NK-92 (cell line): ENCODE measurements around the gene LMTK2.
"Not testable (repeated sequence)": the region's sequence is repeated elsewhere in the genome, so short reads cannot be mapped to it uniquely, and the experiment has no call there.

ENCODE experiments used
- DNase-seq: peaks from one replicate; lab custom pipeline; 2025; ENCODE audit not compliant: unreplicated experiment; lab: John Stamatoyannopoulos, UW

LMTK2 gene

DNA sequence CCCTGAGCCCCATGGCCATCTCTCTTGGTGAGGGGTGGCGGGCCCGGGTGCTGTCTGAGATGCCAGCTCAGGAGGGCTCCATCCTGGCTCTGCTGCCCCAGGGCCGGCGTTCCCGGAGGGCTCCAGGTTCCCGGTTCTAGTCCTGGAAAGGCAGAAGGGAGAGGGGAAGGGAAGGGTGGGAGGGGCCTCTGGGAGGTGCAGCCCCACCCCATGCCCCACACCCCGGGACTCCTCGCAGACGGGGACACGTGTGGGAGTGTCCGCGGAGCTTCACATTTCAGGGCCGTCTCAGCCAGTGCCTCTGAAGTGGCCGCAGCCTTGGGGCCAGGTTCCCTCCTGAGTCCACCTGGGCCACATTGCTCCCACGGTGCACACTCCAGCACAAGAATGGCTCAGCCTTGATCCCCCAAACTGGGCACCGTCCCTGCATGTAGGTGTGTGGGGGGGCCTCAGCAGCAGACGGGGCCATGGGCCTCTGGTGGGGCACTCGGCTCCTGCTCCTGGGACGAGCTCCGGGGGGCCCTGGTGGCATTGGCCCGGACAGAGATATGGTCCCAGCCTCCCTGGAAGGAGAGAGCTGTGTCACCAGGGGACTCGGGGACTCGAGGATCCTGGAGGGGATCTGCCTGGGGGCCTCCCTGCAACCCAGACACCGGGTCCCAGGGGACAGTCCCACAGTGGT is 110.4 kb downstream of the LMTK2 start:
- DNase-seq = no peak

DNA sequence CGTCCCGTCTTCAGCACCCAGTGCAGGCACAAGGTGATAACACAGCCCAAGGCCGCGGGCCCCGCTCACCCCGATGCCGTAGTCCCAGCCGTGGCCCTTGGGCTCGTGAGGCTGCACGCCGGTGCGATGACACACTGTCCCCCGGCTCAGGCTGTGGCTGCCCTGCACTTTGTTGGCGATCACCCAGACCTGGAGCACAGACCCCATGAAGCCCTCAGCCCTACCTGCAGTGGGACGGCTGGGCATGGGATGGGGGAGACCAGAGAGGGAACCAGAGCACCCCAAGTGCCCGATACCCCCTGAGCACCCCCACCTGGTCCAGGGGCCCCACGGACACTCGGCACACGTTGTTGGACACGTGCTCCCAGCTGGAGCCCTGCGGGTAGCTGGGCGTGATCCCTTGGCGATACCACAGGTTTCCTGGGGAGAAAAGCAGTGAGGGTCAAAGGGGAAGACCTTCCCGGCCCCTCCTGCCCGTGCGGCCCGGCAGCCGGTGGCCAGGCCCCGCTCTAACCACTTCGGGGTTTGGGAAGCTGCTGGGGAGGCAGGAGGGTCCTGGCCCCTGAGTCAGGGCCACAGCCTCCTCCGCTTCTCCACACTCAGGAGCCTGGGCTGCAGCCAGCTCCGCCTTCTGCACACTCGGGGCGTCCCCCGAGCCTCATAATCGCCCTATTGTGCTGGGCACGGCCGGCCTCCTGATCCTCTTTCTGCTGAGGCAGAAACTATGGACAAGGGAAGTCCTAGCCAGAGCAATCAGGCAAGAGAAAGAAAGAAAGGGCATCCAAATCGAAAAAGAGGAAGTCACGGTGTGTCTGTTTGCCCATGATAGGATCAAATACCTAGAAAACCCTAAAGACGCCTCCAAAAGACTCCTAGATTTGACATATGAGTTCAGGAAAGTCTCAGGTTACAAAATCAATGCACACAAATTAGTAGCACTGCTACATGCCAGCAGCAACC is 111.2 kb downstream of the LMTK2 start:
- DNase-seq = no peak

DNA sequence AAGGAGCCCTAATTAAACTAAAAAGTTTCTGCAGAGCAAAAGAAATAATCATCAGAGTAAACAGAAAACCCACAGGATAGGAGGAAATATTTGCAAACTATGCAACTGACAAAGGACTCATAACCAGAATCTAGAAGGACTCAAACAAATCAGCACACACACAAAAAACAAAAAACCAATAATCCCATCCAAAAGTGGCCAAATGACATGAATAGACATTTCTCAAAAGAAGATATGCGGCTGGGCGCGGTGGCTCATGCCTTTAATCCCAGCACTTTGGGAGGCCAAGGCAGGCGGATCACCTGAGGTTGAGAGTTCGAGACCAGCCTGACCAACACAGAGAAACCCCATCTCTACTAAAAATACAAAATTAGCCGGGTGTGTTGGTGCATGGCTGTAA is 112.7 kb downstream of the LMTK2 start:
- DNase-seq = not testable (repeated sequence)

DNA sequence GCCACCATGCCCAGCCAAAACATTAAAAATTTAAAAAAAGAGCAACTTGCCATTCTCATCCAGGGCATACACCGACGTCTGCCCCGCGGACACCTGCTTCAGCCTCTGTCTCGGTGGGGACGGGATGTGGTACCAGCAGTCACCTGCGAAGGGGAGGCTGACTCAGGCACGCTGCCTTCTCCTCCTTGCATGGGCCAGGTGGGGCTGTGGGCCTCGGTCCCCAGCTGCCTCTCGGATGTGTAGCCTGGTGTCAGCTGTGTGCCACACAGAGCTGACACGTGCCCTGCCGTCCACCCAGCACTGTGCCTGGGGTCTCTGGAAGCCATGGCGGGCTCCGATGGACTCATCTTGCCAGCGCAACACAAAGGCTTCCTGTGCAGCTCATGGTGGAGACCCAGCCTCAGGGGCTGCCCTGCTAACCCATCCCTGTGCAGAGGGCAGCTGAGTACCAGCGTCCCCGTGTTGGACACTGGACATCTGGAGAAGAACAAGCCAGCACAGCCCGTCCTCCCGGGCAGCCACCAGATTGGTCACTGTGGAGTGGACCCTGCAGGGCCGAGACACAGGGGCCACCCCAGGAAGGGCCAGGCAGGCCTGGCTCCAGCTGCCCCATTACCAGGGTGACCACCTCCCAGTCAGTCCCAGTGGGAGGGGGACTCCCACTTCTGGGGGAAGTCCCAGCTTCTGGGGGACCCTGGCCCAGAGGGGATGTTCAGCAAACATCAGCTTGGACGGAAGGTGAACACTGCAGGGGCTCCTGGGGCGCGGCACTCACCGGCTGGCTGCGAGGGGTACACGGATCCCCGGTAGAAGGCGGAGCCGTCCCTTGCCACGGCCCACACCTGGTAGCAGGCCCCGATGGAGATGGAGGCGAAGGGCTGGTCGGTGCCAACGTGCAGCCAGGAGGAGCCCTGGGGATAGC is 115.2 kb downstream of the LMTK2 start:
- no peak for DNase-seq

DNA sequence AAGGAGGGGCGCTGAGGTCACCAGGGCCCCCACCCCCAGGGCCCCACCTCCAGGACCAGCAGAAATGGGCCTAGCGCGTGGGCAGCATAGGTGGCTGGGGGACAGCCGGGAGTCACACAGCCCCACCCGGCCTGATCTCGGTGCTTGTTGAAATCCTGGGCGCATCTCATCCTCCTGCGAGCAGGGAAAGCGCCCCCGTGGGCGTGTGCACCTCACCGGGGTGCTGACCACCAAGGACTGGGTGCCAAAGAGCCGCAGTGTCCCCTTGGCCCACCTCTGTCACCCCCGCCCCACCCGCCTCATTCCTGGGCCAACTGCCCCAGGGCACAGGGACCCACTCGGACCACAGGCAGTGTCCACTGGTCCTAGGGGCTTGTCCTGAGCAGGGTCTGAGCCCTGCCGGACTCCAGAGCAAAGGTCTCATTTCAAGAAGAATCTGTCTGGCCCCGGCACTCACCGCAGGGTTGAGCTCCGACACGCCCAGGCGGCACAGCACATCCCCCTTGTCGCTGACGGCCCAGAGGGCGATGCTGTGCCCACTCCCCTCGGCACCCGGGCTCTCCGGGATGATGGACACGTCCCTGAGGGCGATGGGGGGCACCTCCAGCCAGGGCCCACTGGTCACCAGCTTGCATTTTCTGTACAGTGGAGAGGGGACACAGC is 116.0 kb downstream of the LMTK2 start:
- no peak for DNase-seq

DNA sequence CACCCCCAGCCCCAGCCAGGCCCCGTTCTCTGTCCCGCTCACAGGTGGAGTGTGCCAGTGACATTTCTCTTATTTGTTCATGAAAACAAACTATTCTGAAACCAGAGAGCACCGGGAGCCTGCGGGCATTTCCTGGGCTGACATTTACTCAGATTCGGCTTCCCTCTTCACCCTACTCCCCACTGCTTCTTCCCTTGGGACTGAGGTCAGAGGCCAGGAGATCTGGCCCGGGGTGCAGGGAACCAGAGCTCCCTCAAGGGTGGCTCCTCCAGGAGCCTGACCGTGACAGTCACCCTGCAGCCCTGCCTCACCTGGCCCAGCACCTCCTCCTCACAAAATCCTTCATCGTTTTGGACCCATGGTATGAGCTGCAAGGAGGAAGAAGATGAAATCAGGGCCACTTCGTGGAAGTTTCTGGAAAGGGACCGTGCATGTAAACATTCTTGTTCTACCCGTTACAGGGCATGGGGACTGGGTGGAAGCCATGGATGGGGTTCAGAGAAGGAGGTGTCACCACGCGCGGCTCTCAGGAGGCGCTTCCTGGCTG is 116.8 kb downstream of the LMTK2 start:
- no peak for DNase-seq

DNA sequence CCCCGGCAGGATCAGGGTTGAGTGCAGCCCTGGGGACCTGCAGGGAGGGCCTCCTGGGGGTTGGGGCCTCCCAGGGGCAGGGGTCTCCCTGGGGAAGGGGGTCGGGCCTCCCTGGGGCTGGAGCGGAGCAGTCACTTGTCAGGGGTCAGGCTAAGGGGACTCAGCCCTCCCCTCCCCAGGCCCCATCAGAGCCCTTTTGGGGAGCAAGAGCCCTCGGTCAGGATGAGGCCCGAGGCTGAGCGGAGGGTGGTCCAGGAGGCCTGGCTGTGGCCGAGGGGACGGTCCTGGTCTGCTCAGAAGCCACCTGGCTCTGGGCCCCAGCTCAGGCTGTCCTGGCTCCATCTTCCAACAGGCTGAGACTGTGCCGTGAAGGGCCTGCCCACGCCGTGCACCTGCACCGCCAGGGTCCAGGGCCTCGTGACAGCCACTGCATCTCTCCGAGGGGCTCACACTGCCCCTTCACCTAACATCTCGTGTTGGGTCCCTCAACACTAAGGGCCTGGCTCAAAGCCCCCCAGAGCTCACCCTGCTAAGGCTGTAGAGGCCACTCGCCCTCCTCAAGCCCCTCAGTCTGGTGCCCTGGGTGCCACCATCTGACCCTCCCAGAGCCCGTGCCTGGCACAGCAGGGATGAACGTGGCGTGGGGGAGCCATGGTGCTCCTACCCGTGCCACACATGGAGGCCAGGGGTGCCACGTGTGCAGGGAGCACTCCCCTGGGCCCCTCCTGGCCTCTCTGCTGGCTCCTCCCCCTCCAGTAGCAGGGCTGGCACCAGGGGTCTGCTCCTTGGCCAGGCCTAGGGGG is 117.4 kb downstream of the LMTK2 start:
- no peak for DNase-seq

DNA sequence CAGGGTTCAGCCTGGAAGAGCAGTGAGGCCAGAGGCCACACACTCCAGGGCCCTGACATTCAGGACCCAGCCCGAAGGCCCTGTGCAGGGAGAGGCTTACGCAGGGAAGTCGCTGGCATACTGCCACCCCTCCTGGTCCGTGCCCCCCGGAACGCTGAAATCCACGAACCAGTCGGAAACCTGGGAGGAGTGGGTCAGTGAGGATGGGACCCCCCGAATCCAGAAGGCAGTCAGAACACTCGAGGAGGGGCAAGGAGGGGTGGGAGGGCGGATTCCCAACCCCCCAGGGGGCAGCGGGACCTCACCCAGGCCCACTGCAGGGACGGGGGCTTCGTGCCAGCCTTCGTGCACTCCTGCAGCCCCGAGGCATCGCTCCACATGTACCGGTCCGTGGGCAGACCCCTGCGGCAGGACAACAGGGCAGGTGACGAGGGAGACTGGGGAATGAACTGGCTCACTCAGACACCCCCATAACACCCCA is 118.1 kb downstream of the LMTK2 start:
- no peak for DNase-seq

DNA sequence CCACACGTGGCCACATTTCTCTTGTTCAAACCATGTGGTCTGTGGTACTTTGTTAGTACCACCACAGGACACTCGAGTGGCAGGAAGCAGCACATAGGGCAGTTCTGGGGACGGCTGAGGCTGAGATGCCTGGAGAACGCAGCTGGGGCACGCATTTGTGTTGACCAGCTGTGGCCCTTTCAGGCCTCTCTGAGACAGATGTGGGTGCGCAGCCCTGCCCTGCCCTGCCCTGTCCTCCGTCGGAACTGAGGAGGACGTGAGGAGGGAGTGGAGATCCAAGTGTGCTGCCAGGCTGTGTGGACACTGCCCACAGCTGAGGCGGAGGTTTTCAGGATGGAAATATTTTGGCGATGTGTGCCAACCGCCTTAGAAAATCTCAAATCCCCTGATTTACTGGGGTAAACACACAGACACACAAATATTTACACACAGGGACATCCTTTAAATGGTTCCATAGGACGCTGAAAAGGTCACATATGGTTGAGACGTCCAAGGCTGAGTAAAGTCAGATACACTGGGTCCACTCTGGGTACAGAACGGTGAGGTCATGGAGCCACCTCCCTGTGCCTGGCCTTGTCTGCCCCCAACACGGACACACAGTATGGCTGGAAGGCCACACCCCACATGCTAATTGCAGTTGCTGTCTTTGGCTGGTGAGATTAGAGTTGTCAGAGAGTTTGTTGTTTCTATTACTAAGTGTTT is 119.4 kb downstream of the LMTK2 start:
- DNase-seq = no peak

DNA sequence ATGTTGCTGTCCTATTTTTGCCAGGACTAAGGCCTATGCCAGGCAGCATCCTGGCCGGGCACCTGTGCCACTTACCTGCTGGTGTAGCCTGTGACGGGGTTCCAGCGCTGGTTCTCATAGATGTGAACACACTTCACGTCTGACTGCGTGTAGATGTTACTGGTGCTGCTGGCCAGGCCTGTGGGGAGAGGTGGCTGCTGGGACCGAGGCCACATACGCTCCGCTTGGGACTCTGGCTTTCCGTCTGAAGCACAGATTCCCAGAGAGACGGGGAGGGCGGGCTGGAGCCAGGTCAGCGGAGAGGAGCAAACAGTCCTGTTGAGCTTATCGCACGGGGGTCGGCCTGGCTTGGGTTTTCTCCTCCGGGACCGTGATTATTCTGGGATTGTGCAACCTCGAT is 121.3 kb downstream of the LMTK2 start:
- DNase-seq = no peak

DNA sequence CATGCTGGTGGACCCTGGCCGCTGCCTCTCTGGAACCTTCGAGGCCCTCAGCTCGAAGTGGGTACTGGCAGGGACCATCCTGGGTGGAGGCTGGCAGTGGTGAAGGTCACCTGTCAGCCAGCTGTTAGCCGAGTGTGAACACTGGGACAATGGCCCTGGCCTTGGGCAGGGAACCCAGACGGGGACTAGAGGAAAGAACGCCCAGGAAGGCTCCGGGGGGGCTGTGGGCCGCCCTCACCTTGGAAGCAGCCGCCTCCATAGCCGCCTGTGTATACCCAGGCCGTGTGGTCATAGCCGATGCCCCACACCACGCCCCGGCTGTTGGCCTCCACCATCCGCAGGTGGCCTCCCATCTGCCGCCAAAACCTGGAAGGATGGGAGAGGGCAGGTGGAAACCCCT is 122.1 kb downstream of the LMTK2 start:
- DNase-seq = no peak

DNA sequence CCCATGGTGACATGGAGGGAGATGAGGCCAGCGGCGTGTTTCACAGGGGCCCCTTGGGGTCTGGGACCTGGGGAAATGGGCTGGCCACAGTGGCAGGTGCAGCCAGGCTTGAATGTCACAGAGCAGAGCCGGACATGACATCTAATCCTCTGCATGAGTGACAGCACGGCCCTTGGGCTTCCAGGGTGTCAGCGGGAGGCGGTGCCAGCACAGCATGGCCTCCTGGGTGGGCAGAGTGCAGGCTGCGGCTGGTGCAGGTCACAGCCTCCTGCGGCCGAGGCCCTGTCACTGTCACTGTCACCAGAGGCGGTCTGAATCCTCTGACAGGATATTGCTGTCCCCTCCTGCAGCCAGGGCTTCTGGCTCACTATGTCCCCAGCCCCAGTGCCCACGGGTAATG is 122.8 kb downstream of the LMTK2 start:
- no peak for DNase-seq

DNA sequence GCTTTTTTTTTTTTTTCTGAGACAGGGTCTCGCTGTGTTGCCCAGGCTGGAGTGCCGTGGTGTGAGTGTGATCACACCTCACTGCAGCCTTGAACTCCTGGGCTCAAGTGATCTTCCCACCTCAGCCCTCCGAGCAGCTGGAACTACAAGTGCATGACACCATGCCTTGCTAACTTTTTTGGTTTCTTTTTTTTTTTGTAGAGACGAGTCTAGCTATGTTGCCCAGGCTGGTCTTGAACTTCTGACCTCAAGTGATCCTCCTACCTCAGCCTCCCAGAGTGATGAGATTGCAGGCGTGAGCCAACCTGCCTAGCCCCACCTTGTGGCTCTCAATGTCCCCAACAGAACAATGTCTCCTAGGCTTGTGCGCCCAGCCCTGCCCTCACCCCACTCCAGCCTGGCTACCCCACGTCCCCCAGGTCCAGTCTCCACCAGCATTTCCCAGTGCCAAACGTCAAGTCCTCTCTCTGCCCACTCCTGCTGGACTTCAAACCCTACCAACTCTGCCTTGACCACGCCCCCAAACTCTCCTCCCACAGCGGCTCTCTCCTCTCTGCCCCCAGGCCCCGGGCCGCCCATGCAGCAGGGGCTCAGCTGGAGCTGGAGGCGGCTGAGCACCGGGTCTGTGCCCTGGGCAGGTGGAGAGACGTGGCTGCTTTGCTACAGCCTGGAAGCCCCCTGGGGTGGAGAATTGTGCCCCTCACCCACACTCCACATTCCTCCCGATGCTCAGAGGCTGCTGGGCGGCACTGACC is 123.5 kb downstream of the LMTK2 start:
- no peak for DNase-seq

DNA sequence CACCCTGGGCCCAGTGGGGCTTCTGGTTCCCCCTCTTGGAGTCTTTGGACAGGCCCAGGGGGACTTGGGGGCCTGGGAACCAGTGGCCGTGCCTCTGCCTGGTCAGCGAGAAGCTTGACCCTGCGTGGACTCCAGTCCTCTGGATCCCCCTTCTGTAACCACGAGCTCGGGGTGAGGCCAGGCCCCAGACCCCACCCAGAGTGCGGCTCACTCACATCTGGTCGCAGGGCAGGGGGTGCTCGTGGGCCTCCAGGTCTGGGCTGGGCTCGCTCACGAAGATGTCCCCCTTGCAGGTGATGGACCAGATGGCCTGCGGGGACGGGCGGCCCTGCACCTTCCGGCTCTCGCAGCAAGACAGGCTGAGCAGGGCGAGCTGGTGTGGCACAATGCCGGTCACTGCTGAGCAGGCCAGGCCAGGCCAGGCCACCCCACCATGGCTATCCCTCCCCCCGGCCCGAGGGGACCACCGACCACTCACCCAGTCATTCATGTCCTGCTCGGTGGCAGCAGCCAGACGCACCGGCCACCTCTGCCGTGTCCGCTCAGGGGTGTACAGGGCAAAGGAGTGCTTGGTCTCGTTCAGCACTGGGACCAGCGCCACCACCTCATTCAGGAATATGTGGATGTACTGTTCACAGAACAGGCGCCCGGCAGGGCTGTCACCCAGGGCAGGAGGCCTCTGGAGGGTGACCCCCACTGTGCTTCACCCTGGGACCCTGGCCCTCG is 124.2 kb downstream of the LMTK2 start:
- no peak for DNase-seq

DNA sequence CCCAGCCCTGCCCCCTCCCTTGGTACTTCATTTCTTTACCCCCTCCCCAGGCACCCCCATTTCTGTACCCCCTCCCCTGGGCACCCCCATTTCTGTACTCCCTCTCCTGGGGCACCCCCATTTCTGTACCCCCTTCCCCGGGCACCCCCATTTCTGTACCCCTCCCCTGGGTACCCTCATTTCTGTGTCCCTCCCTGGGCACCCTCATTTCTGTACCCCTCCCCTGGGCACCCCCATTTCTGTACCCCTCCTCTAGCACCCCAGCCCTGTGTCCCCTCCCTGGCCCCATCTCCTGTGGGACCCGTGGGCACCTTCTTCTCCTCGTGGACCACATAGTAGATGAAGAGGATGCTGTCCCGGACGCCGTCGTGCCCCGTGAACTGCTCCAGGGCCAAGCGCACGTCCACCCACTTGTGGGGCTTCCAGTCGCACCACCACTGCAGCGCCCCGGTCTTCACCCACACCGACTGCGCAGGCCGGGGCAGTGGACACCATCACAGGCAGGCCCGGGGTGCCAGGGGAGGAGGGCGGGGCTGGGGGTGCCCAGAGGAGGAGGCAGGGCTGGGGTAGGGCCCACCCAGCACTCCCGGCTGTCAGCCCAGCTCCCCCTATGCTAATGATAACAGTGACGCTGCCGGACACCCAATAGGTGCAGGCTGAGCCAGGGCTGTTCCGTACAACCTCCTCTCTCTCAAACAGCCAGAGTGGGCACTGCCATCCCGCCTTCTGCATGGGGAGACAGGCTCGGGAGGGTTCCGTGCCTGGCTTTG is 125.0 kb downstream of the LMTK2 start:
- DNase-seq = no peak

DNA sequence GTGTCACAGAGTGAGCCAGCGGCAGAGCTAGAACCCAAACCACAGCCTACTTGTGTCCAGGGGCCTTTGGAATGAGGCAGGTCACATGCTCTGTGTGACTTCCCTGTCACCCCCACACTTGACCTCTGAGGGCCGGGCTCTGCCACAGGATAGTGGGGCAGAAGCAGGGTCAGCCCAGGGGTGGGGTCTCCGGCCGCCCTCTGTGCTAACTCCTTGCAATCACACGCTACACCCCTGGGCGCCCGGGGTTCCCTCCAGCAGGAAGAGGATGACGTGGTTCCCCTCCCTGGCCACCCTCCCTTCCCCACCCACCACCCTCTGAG is 125.6 kb downstream of the LMTK2 start:
- DNase-seq = no peak

DNA sequence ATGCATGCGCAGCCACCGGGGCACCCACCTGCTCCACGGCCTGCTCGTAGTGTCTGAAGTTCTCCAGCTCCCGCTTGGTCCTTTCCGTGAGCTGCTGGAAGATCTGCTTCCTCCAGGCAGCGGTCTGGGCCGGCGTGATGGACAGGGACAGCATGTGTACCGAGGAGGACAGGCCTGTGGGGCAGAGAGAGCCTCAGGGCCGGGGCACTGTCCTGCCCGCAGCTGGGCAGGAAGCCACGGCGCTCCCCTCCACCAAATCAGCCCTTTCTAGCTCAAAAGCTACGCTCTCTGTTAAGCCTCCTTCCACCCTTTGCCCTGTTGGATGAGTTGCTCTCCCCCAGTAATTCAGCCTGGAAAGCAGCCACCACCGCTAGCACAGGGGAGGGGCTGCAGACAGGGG is 126.1 kb downstream of the LMTK2 start:
- DNase-seq = no peak
